IMR-90 (cell line): Measurements from ENCODE around the gene GPC6. TPM values are rescaled to one million over a fixed set of nuclear protein-coding genes. Genes with fewer than 3 reads are reported as not detected.
A peak's percentile ranks its signal among the peaks of the same experiment; 100 is the strongest.

Source experiments
- ATAC-seq: fragments of 200-7000 bp; cut with Tn5 transposase; 2 replicates; pipeline ENCODE4 v1.9.1; 2020; ENCODE audit warnings: low read depth, mild to moderate bottlenecking, moderate library complexity
- BruUV-seq: library from RNA; stranded (reverse); fragments of 400-500 nt; replicated peaks from 2 replicates; lab custom pipeline; 2021; lab: Mats Ljungman, UMichigan
- CTCF ChIA-PET: fragments of 300-600 bp; formaldehyde crosslinking; extraction: SDS; loops from one replicate; lab custom pipeline; 2021; ENCODE audit warnings: antibody characterized with exemption; lab: Yijun Ruan, JAX
- POLR2A ChIA-PET: fragments of 300-600 bp; sonication (Branson Sonifier 250); formaldehyde crosslinking; loops from one replicate; lab custom pipeline; 2022; ENCODE audit warnings: antibody characterized with exemption; ENCODE audit not compliant: unreplicated experiment; lab: Charles Lee
- DNase-seq: peaks from one replicate; pipeline ENCODE4 v3.0.0; 2013
- H2AFZ ChIP-seq: replicated peaks from 2 replicates; pipeline ENCODE3; 2013; ENCODE audit warnings: low read length, mild to moderate bottlenecking; ENCODE audit not compliant: poor library complexity
- H2AK5ac ChIP-seq: 2 replicates; pipeline ENCODE4 v1.6.1; 2013; ENCODE audit warnings: low read depth, low read length, inconsistent platforms
- H2AK9ac ChIP-seq: replicated peaks from 2 replicates; pipeline ENCODE3; 2013; ENCODE audit warnings: mild to moderate bottlenecking, low read depth, low read length, moderate library complexity; ENCODE audit not compliant: poor library complexity
- H2BK120ac ChIP-seq: 2 replicates; pipeline ENCODE4 v1.6.1; 2013; ENCODE audit warnings: low read depth, low read length, inconsistent platforms
- H2BK15ac ChIP-seq: 3 replicates; pipeline ENCODE4 v1.6.1; 2013; ENCODE audit warnings: low read depth, low read length, inconsistent platforms
- H2BK20ac ChIP-seq: 2 replicates; pipeline ENCODE4 v1.6.1; 2013; ENCODE audit warnings: low read depth, mild to moderate bottlenecking, inconsistent platforms, low read length, moderate library complexity
- H2BK5ac ChIP-seq: 2 replicates; pipeline ENCODE4 v1.6.1; 2013; ENCODE audit warnings: mild to moderate bottlenecking, low read depth, low read length, inconsistent platforms; ENCODE audit not compliant: poor library complexity, severe bottlenecking
- H3K14ac ChIP-seq: replicated peaks from 2 replicates; pipeline ENCODE4 v1.6.1; 2013; ENCODE audit warnings: low read depth, low read length, inconsistent platforms
- H3K18ac ChIP-seq: 2 replicates; pipeline ENCODE4 v1.6.1; 2013; ENCODE audit warnings: low read depth, low read length, control low read depth
- H3K23ac ChIP-seq: 2 replicates; pipeline ENCODE4 v1.6.1; 2013; ENCODE audit warnings: low read depth, low read length, inconsistent platforms
- H3K27ac ChIP-seq: 2 replicates; pipeline ENCODE4 v1.5.1; 2013; ENCODE audit warnings: mild to moderate bottlenecking, control low read depth, low read length; ENCODE audit not compliant: insufficient read depth
- H3K27me3 ChIP-seq: 2 replicates; pipeline ENCODE4 v1.6.1; 2013; ENCODE audit warnings: low read length; ENCODE audit not compliant: control insufficient read depth, insufficient read depth
- H3K36me3 ChIP-seq: 2 replicates; pipeline ENCODE4 v1.6.1; 2013; ENCODE audit warnings: low read length, mixed read lengths; ENCODE audit not compliant: control insufficient read depth, insufficient read depth
- H3K4ac ChIP-seq: 2 replicates; pipeline ENCODE4 v1.6.1; 2013; ENCODE audit warnings: low read depth, low read length, inconsistent platforms
- H3K4me1 ChIP-seq: 2 replicates; pipeline ENCODE4 v1.6.1; 2013; ENCODE audit warnings: low read length, mixed read lengths; ENCODE audit not compliant: control insufficient read depth, insufficient read depth
- H3K4me2 ChIP-seq: 2 replicates; pipeline ENCODE4 v1.6.1; 2013; ENCODE audit warnings: low read depth, mild to moderate bottlenecking, control low read depth, low read length, moderate library complexity
- H3K4me3 ChIP-seq: 2 replicates; pipeline ENCODE4 v1.5.1; 2013; ENCODE audit warnings: low read depth, mild to moderate bottlenecking, control low read depth, low read length, moderate library complexity; ENCODE audit not compliant: insufficient read depth
- H3K56ac ChIP-seq: 2 replicates; pipeline ENCODE4 v1.6.1; 2013; ENCODE audit warnings: low read length, inconsistent platforms; ENCODE audit not compliant: insufficient read depth; ENCODE audit errors: extremely low read depth
- H3K79me1 ChIP-seq, 2 experiments: 2 replicates each; pipeline ENCODE4 v1.6.1; 2013; ENCODE audit warnings: low read length in 2 of 2, inconsistent platforms in 1 of 2, low read depth in 1 of 2
- H3K9ac ChIP-seq: 2 replicates; pipeline ENCODE4 v1.6.1; 2013; ENCODE audit warnings: low read depth, low read length, control low read depth
- H3K9me1 ChIP-seq: 2 replicates; pipeline ENCODE4 v1.6.1; 2013; ENCODE audit warnings: low read length, inconsistent platforms; ENCODE audit not compliant: insufficient read depth
- H3K9me3 ChIP-seq: 2 replicates; pipeline ENCODE4 v1.6.1; 2013; ENCODE audit warnings: low read length; ENCODE audit not compliant: control insufficient read depth, insufficient read depth
- H4K20me1 ChIP-seq: 2 replicates; pipeline ENCODE4 v1.6.1; 2013; ENCODE audit warnings: low read length, inconsistent platforms; ENCODE audit not compliant: insufficient read depth
- H4K5ac ChIP-seq: 2 replicates; pipeline ENCODE4 v1.6.1; 2013; ENCODE audit warnings: mild to moderate bottlenecking, low read depth, low read length, control low read depth
- H4K8ac ChIP-seq, 2 experiments: 2 replicates each; pipeline ENCODE4 v1.6.1; 2013; ENCODE audit warnings: low read depth in 2 of 2, low read length in 2 of 2, control low read depth in 1 of 2, inconsistent platforms in 1 of 2
- H4K91ac ChIP-seq: 2 replicates; pipeline ENCODE4 v1.6.1; 2013; ENCODE audit warnings: low read depth, low read length, inconsistent platforms; ENCODE audit not compliant: insufficient read depth
- FOS ChIP-seq: fragments of 150-350 bp; IDR thresholded peaks from 2 replicates; pipeline ENCODE4 v1.6.1; 2016; ENCODE audit warnings: low read depth, low read length
- RFX5 ChIP-seq: IDR thresholded peaks from 2 replicates; pipeline ENCODE4 v1.8.0; 2012; ENCODE audit warnings: low read depth, mild to moderate bottlenecking, low read length, moderate library complexity
- USF2 ChIP-seq: fragments of 150-350 bp; IDR thresholded peaks from 2 replicates; pipeline ENCODE4 v1.6.1; 2017; ENCODE audit warnings: mild to moderate bottlenecking, antibody characterized with exemption, low read length, low read depth
- WGBS, 2 experiments: methylation state at CpG; one replicate each; pipeline versions ENCODE4 v1.1.5 to v1.1.7; 2013; ENCODE audit warnings: missing lambda C conversion rate in 2 of 2; ENCODE audit not compliant: insufficient read length in 1 of 2; ENCODE audit errors: extremely low coverage in 2 of 2; 5-methylcytosine and 5-hydroxymethylcytosine counted together
- dilution Hi-C: fragments of 300-500 bp; cut with HindIII; formaldehyde crosslinking; loops from one replicate; pipeline ENCODE4 v1.14.3; 2018; ENCODE audit warnings: low sequenced_read_pairs; ENCODE audit not compliant: unreplicated experiment
- in situ Hi-C: fragments of 300-500 bp; cut with MboI; formaldehyde crosslinking; loops from 3 replicates; pipeline ENCODE4 v1.14.3; 2019; ENCODE audit warnings: low sequenced_read_pairs, inconsistent platforms, mixed read lengths
- intact Hi-C: fragments of 100-400 bp; cut with micrococcal nuclease; formaldehyde crosslinking; loops from 2 replicates; pipeline ENCODE4 v1.10.0; 2022
- polyA plus RNA-seq, 3 experiments: library from polyadenylated mRNA; depleted of rRNA; stranded (reverse); fragments of >200 nt; gene quantifications; 2 replicates each; pipeline ENCODE4 v1.2.3, GENCODE V29; 2012; ENCODE audit warnings: low replicate concordance in 1 of 3
- total RNA-seq: library from RNA; depleted of rRNA; stranded (reverse); fragments of >200 nt; gene quantifications from 2 replicates; pipeline ENCODE4 v1.2.3, GENCODE V29; 2012

GPC6 gene
- total and polyA plus RNA-seq, 2 of the 4 experiments (the other 2 are of a cell fraction), result 14.9 to 39.4 TPM

GRCh38 chr13:94061301-94061700 lies 834.7 kb downstream of the GPC6 start:
- Histone ChIP-seq H3K27me3 (no peaks in the 10 kb centered on the region), H3K4me2 (no peak overlapping the region), H4K20me1 (no peaks in the 10 kb centered on the region), H3K9ac (no peak overlapping the region), H3K27ac (no peak overlapping the region), H3K14ac (no peak overlapping the region), H3K9me1 (peaks cover 9% of the 10 kb centered on the region), H3K4ac (no peak overlapping the region), H2BK20ac (no peak overlapping the region), H2BK15ac (no peak overlapping the region), H3K36me3 (no peaks in the 10 kb centered on the region), H3K23ac (no peak overlapping the region), H2BK120ac (no peak overlapping the region; the same call in 1 of the 2 replicates), H4K91ac (no peak overlapping the region), H3K56ac (no peak overlapping the region), H3K18ac (no peak overlapping the region), H3K4me1 (peaks cover 12% of the 10 kb centered on the region), H3K9me3 (no peaks in the 10 kb centered on the region), H4K8ac (no peak overlapping the region), H2AFZ (peak overlapping the region; percentile 2), H4K5ac (no peak overlapping the region), H3K79me1 (no peaks in the 10 kb centered on the region), H2BK5ac (no peak overlapping the region), H3K4me3 (no peak overlapping the region), H2AK5ac (no peak overlapping the region), H2AK9ac (no peak overlapping the region)
- BruUV-seq, result no TSS peak
- DNase-seq, result peak; percentile 79
- WGBS, 2 experiments, result no CpG with 5 or more reads among the region's 1 CpG
- CTCF ChIA-PET, result interaction anchor here (0.6 kb wide), 1 partner anchor 832 kb away, joined by 3 read pairs; no protein-coding TSS in a partner anchor
- dilution Hi-C loops (no loop called here), in situ Hi-C loops (no loop called here), intact Hi-C loops (no loop called here)
- TF ChIP-seq FOS (no peak), USF2 (peak; percentile 14; the same call in 1 of the 2 replicates), RFX5 (no peak)
- POLR2A ChIA-PET, result no interaction called here
- peak; percentile 64 for ATAC-seq
